ENCODE results near the gene TWNK.

DNA sequence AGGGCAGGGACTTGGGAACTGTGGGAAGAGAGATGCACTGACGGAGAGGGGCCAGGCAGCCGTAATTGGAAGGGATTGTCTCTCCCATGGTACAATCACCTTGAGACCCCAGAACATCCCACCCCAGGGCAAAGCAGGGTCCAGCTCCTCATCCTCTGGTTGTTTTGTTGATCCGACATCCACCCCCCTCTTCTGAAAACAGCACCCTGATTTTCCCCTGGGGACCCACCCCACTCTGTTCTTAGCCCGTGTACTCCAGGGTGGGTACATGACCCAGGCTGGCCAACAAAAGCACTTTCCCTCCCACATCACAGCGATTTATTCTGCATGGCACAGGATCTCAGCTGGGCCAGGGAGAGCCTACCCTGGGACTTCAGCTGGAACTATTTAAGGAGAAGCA is 29.5 kb downstream of the TWNK start:
- TF ChIP-seq, protein P1, sequence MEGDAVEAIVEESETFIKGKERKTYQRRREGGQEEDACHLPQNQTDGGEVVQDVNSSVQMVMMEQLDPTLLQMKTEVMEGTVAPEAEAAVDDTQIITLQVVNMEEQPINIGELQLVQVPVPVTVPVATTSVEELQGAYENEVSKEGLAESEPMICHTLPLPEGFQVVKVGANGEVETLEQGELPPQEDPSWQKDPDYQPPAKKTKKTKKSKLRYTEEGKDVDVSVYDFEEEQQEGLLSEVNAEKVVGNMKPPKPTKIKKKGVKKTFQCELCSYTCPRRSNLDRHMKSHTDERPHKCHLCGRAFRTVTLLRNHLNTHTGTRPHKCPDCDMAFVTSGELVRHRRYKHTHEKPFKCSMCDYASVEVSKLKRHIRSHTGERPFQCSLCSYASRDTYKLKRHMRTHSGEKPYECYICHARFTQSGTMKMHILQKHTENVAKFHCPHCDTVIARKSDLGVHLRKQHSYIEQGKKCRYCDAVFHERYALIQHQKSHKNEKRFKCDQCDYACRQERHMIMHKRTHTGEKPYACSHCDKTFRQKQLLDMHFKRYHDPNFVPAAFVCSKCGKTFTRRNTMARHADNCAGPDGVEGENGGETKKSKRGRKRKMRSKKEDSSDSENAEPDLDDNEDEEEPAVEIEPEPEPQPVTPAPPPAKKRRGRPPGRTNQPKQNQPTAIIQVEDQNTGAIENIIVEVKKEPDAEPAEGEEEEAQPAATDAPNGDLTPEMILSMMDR (IDR thresholded peaks at IDR 0.05) = no peak
- TF ChIP-seq POLR2AphosphoS5 (IDR thresholded peaks at IDR 0.05) = no peak
